Brain microvascular endothelial cell (primary cell): ENCODE measurements around the gene OR52N2.

ENCODE experiments used
- DNase-seq: peaks from one replicate; pipeline ENCODE4 v3.0.0-alpha.2; 2020
- H3K27ac ChIP-seq: fragments of 250-450 bp; sonication (Bioruptor Pico); 2 replicates; pipeline ENCODE4 v1.5.1; 2020; ENCODE audit warnings: mild to moderate bottlenecking, moderate library complexity
- H3K27me3 ChIP-seq: fragments of 250-450 bp; sonication (Bioruptor Pico); replicated peaks from 2 replicates; pipeline ENCODE4 v1.5.1; 2020; ENCODE audit warnings: mild to moderate bottlenecking
- H3K36me3 ChIP-seq: fragments of 250-450 bp; sonication (Bioruptor Pico); replicated peaks from 2 replicates; pipeline ENCODE4 v1.5.1; 2020; ENCODE audit warnings: mild to moderate bottlenecking
- H3K4me3 ChIP-seq: 2 replicates; pipeline ENCODE4 v1.5.1; 2011; ENCODE audit warnings: low read depth, mild to moderate bottlenecking, control low read depth, low read length, moderate library complexity
- in situ Hi-C: cut with HindIII; loops from 2 replicates; pipeline ENCODE4 v1.10.0; 2017; ENCODE audit warnings: low sequenced_read_pairs, low pct_ligation_motif_present
- TF ChIP-seq, protein P1 (sequence below): IDR thresholded peaks from 2 replicates; pipeline ENCODE4 v1.5.1; 2011; ENCODE audit warnings: low read depth, mild to moderate bottlenecking, moderate library complexity, low read length, control low read depth, inconsistent platforms; ENCODE audit errors: missing control alignments

Gene OR52N2

DNA sequence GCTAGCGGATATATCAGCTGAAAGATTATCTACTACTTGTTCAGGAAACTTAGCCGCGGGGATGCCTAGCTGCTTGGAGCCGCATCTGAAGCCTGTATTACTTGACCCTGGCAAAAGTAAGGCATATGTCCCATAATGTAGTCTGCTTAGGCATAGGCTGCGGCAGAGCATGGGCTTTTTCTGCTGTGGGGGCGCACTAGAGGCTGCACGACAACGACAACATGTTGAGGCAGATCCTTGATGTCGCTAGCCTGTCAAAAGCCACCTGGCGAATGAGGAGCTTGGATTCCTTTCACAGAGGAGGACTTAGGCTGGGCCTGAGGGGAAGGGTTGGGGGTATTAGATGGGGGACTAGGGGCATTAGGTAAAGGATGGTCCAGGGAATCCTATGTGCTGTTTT lies 1.1 kb upstream of the OR52N2 start:
- Histone ChIP-seq H3K27me3 (no peaks in the 10 kb centered on the region), H3K4me3 (no peak overlapping the region), H3K36me3 (no peaks in the 10 kb centered on the region), H3K27ac (no peak overlapping the region)
- TF ChIP-seq, protein P1, sequence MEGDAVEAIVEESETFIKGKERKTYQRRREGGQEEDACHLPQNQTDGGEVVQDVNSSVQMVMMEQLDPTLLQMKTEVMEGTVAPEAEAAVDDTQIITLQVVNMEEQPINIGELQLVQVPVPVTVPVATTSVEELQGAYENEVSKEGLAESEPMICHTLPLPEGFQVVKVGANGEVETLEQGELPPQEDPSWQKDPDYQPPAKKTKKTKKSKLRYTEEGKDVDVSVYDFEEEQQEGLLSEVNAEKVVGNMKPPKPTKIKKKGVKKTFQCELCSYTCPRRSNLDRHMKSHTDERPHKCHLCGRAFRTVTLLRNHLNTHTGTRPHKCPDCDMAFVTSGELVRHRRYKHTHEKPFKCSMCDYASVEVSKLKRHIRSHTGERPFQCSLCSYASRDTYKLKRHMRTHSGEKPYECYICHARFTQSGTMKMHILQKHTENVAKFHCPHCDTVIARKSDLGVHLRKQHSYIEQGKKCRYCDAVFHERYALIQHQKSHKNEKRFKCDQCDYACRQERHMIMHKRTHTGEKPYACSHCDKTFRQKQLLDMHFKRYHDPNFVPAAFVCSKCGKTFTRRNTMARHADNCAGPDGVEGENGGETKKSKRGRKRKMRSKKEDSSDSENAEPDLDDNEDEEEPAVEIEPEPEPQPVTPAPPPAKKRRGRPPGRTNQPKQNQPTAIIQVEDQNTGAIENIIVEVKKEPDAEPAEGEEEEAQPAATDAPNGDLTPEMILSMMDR, result peak; percentile 6
- DNase-seq, result no peak
- in situ Hi-C loops, result no loop called here

DNA sequence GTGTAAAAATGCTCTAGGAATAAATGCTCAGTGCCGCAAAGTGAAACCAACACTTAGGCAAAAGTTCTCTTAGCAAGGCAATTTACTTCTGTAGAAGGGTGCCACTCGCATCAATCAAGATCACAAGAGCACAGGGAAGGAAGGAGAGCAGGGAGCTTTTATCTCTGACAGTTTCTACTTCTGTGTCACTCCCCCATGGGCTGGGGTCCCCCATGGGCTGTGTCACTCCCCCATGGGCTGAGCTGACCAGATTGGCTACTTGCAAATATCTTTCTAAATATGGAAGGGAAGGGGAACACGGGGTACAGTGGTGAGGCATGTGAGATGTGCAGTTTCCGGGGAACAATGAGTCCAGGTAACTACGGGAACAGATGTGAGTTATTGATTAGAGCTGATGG lies 397 bp downstream of the OR52N2 start:
- DNase-seq, result no peak
- TF ChIP-seq, protein P1, result no peak

DNA sequence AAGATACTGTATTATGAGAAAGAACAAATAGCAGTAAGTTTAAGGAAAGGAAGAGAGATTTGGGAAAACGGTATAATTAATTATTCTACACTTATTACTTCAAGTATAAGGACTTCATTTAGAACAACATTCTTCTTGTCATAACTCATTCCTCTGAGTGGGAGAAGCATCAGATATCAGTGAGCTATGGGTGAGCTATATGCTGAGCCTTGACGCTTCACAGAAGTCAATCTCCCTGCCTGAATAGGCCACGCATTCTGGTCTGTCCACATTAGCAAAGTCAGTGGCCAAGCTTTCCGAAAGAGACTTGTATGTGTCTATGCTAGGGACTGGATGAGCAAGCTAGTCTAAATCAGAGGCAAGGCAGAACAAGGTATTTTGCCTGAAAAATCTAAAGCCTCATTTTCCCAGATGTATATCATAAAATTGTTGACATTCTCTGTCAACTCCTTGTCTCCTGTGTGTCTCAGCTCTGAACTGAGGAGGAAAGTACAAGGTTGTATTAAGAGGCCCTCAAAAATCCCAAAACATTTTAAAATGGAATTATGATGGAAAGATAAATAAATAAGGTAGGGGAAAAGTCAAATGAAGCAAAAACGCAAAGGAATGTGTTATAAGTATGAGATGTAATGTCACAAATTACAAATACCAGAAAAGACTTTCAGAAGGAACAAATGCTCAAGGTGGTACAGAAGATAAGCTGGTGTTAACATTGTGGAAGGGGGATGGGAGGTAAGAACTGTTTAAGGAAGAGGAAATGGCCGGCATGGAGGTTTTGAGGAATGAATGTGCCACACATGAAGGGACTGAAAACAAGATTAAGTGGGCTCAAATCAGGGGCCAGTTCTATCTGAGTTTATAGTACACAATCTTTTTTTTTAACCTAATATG lies 1.4 kb downstream of the OR52N2 start:
- Histone ChIP-seq H3K36me3 (no peaks in the 10 kb centered on the region), H3K4me3 (no peak overlapping the region), H3K27me3 (no peaks in the 10 kb centered on the region), H3K27ac (no peak overlapping the region)
- in situ Hi-C loops, result no loop called here
- DNase-seq, result no peak
- TF ChIP-seq, protein P1, result no peak

More for the DNA sequence above, 397 bp downstream of the OR52N2 start:
- H3K4me3 ChIP-seq, result peak overlapping the region; percentile 52
- in situ Hi-C loops, result no loop called here
- H3K36me3 ChIP-seq, result no peaks in the 10 kb centered on the region
- no peak overlapping the region for H3K27ac ChIP-seq
- no peaks in the 10 kb centered on the region for H3K27me3 ChIP-seq

DNA sequence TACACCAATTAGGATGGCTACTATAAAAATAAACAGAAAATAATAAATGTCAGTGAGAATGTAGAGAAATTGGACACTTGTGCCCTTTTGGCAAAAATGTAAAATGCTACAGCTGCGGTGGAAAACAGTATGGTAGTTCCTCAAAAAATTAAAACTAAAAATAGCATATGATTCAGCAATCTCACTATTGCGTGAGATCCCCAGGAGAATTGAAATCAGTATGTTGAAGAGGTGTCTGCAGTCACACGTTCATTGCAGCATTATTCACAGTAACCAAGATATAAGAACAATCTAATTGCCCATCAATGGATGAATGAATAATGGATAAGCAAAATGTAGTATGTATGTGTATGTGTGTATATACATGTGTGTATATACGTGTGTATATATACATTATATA lies 6.8 kb downstream of the OR52N2 start:
- DNase-seq, result no peak
- TF ChIP-seq, protein P1, result no peak
- no peak overlapping the region for H3K27ac ChIP-seq
- in situ Hi-C loops, result no loop called here
- no peaks in the 10 kb centered on the region for H3K36me3 ChIP-seq
- no peaks in the 10 kb centered on the region for H3K27me3 ChIP-seq
- no peak overlapping the region for H3K4me3 ChIP-seq

DNA sequence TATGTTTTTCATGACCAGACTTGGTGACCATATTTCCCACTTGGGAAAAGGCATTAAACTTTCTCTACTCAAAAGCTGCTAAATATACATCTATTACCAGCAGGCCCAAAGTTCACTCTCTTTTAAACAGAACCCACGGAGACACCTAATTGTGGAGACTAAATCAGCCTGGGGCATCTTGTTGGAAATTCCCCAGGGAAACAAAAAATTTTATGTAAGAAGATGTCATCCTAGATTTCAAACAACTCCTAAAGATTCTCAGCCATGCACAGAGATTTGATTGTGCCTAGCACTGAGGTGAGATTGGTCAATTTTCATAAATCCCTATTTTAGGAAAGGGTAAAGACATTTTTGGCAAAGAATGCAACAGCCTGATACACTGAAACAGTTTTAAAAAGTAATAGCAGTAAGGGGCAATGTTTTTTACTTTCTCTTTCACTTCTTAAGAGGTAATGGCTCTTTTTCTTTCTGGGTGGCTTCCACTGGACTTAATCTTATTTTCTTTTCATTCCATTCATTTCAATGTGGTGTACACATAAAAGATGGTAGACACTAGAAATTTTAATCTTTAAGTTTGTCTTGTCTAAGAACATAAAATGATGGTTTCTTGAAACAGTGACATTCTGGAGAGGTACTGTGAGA lies 9.6 kb downstream of the OR52N2 start:
- no peak overlapping the region for H3K27ac ChIP-seq
- TF ChIP-seq, protein P1, result no peak
- in situ Hi-C loops, result no loop called here
- H3K36me3 ChIP-seq, result no peaks in the 10 kb centered on the region
- no peak for DNase-seq
- H3K27me3 ChIP-seq, result no peaks in the 10 kb centered on the region
- H3K4me3 ChIP-seq, result no peak overlapping the region
